GM12892 (cell line): ENCODE measurements around the gene TRIM66.
A peak's percentile ranks its signal among the peaks of the same experiment; 100 is the strongest.

Experiments
- DNase-seq: peaks from one replicate; pipeline ENCODE4 v3.0.0; 2011; ENCODE audit not compliant: insufficient read length
- FAIRE-seq: peaks from 2 replicates; lab custom pipeline; 2011; peaks lifted over from hg19 to GRCh38; lab: Jason Lieb, UNC
- POLR2A ChIP-seq: IDR thresholded peaks from 2 replicates; pipeline ENCODE4 v1.6.1; 2011; ENCODE audit warnings: low read depth, low read length, control low read depth
- POLR2AphosphoS5 ChIP-seq: IDR thresholded peaks from 2 replicates; pipeline ENCODE4 v1.6.1; 2011; ENCODE audit warnings: low read depth, low read length, control low read depth
- TAF1 ChIP-seq: IDR thresholded peaks from 2 replicates; pipeline ENCODE4 v1.6.1; 2011; ENCODE audit warnings: low read depth, mild to moderate bottlenecking, control low read depth, low read length, borderline replicate concordance

Gene TRIM66

GRCh38 chr11:8564526-8564925 lies 117.9 kb downstream of the TRIM66 start:
- TF ChIP-seq POLR2AphosphoS5 (no peak), TAF1 (no peak), POLR2A (no peak)
- DNase-seq (no peak), FAIRE-seq (peak; percentile 48)
